GM21381 (cell line): ENCODE data around the gene SDCBP2.

ENCODE experiments used
- ATAC-seq: cut with Tn5 transposase; IDR thresholded peaks from one replicate; pipeline ENCODE4 v1.9.1; 2021; ENCODE audit warnings: mild to moderate bottlenecking, moderate library complexity; ENCODE audit not compliant: unreplicated experiment

SDCBP2 gene

GRCh38 chr20:1328680-1329330 is at the start of gene SDCBP2:
Gene SDCBP2, minus strand, starts transcription at chr20:1329139. Its CDS starts 8,723 bp downstream, at chr20:1320416.
- no peak for ATAC-seq

- ATAC-seq: no peak
These were observed 49.8 kb upstream of the SDCBP2 start for GRCh38 chr20:1378735-1379125.

DNA sequence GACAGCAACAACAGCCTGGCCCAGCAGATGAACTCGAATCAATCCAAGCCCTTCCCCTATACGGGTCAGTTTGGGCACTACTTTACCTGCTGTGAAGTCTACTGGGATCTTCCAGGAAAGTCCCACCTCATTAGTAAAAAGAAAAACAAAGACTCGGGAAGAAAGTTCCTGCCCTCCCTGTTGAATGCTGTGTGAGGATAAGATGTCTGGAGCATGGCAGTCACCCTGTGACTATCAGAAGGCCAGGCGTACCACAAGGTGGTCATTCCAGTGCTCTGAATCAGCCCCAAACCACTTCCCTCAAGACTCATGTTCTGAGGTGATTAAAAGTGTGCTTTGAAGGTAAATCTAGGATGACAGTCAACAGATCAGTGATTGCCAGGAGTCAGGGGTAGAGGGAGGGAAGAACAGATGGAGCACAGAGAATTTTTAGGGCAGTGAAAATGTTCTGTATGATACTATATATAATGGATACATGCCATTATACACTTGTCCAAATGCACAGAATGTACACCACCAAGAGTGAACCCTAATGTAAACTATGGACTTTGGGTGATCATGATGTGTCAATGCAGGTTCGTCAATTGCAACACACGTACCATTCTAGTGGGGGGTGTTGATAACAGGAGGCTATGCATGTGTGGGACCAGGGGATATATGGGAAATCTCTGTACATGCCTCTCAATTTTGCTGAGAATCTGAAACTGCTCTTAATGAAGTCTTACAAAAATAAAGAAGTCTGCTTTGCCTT is 49.2 kb upstream of the SDCBP2 start:
- no peak for ATAC-seq

DNA sequence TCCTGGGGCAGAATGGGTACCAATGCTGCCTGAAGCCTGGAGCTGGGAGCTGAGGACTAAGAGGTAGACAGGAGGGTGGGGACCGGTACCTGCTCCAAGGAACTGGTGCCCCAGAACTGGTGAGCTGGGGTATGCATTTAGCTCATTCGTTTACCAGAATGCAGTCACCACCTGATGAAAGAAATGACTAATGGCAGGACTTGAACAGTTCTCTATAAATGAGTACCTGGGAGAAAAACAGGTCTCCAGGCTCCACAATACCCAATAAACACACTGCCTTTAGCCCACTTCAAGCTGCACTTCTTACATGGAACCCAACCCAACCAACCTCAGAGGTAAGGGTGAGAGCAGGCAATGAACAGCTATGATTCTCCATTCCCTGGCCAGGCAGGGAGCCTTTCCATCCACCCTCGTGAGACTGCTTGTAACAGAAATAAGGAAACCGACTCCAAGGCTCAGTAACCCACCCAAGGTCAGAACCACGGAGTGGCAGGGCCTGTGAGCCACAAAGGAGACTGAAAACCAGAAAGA is 48.5 kb upstream of the SDCBP2 start:
- no peak for ATAC-seq

GRCh38 chr20:1376408-1377270 is 47.7 kb upstream of the SDCBP2 start:
- ATAC-seq: no peak

- no peak for ATAC-seq
These were observed 47.1 kb upstream of the SDCBP2 start for GRCh38 chr20:1376007-1376406.

DNA sequence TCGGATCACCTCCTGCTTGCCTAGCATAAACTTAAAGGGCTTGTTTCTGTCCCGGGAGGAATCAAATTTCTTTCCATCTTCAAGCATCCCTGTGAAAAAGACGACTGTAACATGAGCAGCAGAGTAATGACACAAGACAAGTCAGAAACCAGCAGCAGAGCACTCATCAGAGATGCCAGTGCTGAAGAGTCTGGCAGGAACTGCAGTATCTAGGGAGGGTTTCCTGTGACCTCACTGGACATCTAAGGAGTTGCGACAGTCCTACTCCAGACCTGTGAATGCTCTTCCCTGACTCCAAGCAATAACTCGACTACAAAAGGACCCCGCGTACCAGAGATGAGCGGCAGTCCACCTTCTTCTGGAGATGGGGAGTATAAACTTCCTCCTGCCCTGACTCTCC is 46.6 kb upstream of the SDCBP2 start:
- no peak for ATAC-seq

DNA sequence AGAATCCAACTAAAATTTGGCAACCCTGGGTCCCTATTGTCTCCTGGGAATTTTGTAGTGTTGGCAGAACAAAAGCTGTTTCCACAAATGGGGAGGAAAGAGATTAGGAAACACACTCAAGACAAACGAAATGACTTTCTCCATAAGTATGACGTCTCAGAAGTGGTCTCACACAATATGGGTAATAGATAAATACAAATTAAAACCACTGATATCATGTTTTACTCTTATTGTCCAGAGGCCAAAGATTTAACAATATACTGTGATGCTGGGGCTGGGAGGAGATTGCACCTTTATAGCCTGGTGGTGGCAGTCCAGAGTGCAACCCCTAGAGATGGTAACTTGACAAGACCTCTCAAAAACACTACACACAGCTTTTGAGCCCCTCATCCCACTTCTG is 45.3 kb upstream of the SDCBP2 start:
- no peak for ATAC-seq

- ATAC-seq: no peak
These were observed 44.7 kb upstream of the SDCBP2 start for GRCh38 chr20:1373614-1374013.

DNA sequence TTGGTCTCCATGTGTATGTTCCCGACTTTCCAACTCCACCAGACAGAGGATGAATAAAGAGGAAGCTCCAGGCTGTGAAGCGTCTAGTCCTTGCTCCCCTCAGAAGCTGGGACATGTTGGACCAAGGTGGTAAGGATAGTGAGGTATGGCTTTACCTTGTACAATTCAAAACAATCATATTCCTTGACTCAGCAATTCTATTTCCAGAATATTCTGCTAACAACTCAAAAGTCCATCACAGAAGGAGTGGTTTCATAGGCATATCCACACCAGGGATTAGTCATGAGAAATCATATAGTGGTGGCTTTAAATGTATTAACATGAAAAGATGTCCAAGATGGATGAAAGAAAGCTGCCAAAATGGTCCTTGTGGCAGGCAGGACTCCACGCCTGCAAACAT is 44.1 kb upstream of the SDCBP2 start:
- ATAC-seq: no peak

DNA sequence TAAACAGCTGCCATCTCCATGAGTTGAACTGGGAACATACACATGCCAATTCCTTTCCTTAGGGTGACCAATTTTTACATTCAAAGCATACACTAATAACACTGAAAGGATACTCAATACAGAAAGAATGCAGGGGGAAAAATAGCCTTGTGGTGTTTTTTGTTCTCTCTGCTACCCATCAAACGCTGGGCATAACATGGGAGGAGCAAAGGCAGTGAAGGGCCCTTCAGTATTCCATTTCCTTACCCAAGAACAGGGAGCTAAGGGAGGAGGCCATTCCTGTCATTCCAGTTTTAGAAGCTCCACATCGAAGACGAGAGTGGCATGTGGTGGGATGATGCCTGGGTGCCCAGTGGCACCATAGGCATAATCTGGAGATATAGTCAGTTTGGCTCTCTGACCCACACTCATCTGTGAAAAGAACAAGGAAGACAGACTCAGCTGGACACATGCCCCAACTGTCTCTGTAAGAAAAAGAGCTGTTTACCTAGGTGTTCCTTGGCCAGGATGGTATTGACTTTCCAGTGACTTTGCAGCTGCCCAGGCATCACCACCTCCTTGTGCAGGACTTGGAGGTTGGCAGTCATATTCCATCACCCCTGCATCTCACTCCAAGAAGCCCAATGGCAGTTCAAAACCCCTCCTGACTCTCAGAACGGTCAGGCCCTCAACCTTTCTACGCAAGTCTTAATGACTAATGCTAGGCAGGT is 43.0 kb upstream of the SDCBP2 start:
- no peak for ATAC-seq

DNA sequence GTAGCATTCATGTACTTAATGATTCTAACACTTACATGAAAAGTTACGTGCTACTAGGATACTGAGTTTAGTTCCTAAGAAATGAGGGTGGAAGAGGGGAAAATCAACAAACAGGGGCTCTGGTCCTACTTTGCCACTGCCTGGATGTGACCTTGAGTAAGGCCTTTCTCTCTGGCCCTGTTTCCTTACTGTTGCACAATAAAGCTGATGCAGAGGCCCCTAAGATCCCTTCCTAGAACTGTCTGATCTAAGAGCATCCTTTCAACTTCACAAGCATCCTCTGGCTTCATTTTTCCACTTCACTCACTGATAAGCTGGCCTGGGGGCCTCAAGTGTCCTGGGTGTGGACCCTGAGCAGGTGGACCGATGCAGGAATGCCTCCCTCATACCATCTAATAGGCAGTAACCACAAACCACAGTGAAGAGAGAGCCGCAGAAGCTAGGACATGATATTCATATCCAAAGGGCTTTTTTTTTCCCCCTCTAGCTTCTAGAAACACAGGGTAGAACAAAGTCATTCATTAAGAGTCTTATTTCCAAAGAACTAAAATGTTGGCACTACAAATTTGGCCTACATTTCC is 42.4 kb upstream of the SDCBP2 start:
- ATAC-seq: no peak

DNA sequence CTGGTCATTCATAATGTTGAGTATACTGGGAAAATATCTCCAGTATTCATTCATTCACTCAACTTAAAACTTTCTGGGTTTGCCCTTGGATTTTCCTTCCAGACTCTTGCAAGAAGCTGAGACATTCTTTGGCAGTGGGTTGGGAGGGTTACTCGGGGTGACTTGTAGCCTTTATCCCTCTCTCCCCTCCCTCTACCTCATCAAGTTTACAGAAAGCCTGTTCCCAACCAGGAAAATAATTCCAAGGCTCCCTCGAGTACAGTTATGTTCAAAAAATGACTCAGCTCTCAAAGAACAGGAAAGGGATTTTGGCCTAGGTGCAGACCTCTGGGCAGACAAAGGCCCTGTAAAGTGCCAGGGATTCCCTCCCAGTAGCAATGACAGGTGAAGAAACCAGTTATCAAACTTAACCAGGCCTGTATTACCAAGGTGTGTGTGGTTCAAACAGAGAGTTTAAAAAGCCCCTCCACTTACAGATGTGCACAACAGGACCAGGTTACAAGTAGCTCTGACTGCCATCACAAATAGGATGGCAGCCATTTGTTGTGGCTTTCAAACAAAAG is 41.7 kb upstream of the SDCBP2 start:
- ATAC-seq: no peak

- ATAC-seq: no peak
These were observed 41.0 kb upstream of the SDCBP2 start for GRCh38 chr20:1369970-1370369.

DNA sequence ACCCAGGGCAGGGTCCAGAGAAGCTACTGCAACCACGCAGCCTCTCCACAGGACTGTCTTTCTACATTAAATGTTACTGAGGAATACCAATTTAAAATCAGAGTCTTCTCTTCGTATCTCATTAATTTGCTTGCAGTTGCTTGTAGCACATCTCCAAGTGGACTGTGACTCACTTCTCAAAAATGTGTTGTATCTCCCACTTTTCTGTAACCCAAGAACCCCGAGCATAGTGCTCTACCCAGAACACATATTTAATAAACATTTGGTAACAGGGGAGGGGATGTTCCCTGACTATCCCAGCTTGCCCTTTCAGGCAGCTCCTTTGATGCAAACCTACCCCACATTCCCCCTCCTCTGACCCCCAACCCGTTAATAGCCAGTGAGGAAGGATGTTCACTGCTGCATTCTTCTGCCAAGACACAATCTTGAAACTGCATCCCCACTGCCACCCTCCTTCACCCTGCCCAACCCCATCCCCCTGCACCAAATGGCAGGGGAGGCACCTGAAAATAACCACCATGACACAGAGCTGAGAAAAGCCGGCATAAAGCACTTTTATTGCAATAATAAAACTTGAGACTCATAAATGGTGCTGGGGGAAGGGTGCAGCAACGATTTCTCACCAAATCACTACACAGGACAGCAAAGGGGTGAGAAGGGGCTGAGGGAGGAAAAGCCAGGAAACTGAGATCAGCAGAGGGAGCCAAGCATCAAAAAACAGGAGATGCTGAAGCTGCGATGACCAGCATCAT is 39.7 kb upstream of the SDCBP2 start:
- ATAC-seq: no peak

DNA sequence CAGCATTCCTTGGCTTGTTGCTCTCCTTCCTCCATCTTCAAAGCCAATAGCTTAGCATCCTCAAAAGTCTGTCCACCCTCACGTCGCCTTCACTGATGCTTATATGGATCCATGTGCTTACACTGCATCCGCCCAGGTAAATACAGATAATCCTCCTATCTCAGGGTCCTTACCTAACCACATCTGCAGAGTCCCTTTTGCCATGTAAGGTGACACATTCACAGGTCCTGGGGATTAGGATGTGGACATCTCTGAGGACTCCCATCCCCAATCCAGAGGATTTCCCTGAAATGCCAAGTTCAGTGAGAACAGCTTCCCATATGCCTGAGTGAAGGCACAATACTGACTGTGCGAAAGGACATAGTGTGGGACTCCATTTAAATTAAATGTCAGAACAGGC is 38.5 kb upstream of the SDCBP2 start:
- no peak for ATAC-seq

- no peak for ATAC-seq
These were observed 35.2 kb upstream of the SDCBP2 start for GRCh38 chr20:1364106-1364505.

GRCh38 chr20:1363522-1363921 is 34.6 kb upstream of the SDCBP2 start:
- no peak for ATAC-seq

- ATAC-seq: no peak
These were observed 33.5 kb upstream of the SDCBP2 start for GRCh38 chr20:1362484-1362883.
